Hepatocyte (in vitro differentiated cells): ENCODE data around the gene REPS2. TPM values are rescaled to one million over a fixed set of nuclear protein-coding genes. Genes with fewer than 3 reads are reported as not detected.

Source experiments
- DNase-seq: peaks from one replicate; pipeline ENCODE4 v3.0.0-alpha.2; 2016; ENCODE audit warnings: low spot score
- H2AFZ ChIP-seq: fragments of 200-600 bp; sonication (generic); 2 replicates; pipeline ENCODE4 v1.6.0; 2016; ENCODE audit warnings: antibody characterized with exemption, mild to moderate bottlenecking
- H3K27ac ChIP-seq: fragments of 200-600 bp; sonication (generic); 2 replicates; pipeline ENCODE4 v1.5.1; 2016; ENCODE audit warnings: mild to moderate bottlenecking
- H3K27me3 ChIP-seq: fragments of 200-600 bp; sonication (generic); 2 replicates; pipeline ENCODE4 v1.6.1; 2016
- H3K36me3 ChIP-seq: fragments of 200-600 bp; sonication (generic); replicated peaks from 2 replicates; pipeline ENCODE4 v1.5.1; 2016; ENCODE audit warnings: low read depth; ENCODE audit not compliant: insufficient read depth
- H3K4me1 ChIP-seq: fragments of 200-600 bp; sonication (generic); 2 replicates; pipeline ENCODE4 v1.5.1; 2016; ENCODE audit warnings: mild to moderate bottlenecking, moderate library complexity; ENCODE audit not compliant: insufficient read depth
- H3K4me2 ChIP-seq: fragments of 200-600 bp; sonication (generic); 2 replicates; pipeline ENCODE4 v1.6.0; 2016
- H3K4me3 ChIP-seq: fragments of 200-600 bp; sonication (generic); 2 replicates; pipeline ENCODE4 v1.5.1; 2016; ENCODE audit warnings: mild to moderate bottlenecking
- H3K79me2 ChIP-seq: fragments of 200-600 bp; sonication (generic); 2 replicates; pipeline ENCODE4 v1.6.0; 2017; ENCODE audit warnings: mild to moderate bottlenecking
- H3K9me2 ChIP-seq: fragments of 200-600 bp; sonication (generic); replicated peaks from 2 replicates; pipeline ENCODE4 v1.6.0; 2017; ENCODE audit warnings: mild to moderate bottlenecking; ENCODE audit not compliant: insufficient read depth
- H3K9me3 ChIP-seq: fragments of 200-600 bp; sonication (generic); 2 replicates; pipeline ENCODE4 v1.5.1; 2016; ENCODE audit warnings: low read depth, mild to moderate bottlenecking
- H4K20me1 ChIP-seq: fragments of 200-600 bp; sonication (generic); 2 replicates; pipeline ENCODE4 v1.6.0; 2016; ENCODE audit warnings: mild to moderate bottlenecking; ENCODE audit not compliant: insufficient read depth, poor library complexity, severe bottlenecking
- EZH2 ChIP-seq: fragments of 200-600 bp; sonication (generic); IDR thresholded peaks from 2 replicates; pipeline ENCODE4 v1.6.1; 2016; ENCODE audit warnings: antibody characterized with exemption, mild to moderate bottlenecking, borderline replicate concordance
- EZH2phosphoT487 ChIP-seq: fragments of 200-600 bp; sonication (generic); IDR thresholded peaks from one replicate; pipeline ENCODE4 v1.6.1; 2018; ENCODE audit warnings: antibody characterized with exemption, mild to moderate bottlenecking, low read depth, moderate library complexity; ENCODE audit not compliant: unreplicated experiment, severe bottlenecking
- WGBS: methylation state at CpG from one replicate; pipeline ENCODE4 v1.1.6; 2016; ENCODE audit warnings: low lambda C conversion rate; ENCODE audit errors: missing lambda C conversion rate; 5-methylcytosine and 5-hydroxymethylcytosine counted together
- polyA plus RNA-seq: library from polyadenylated mRNA; unstranded; fragments of >200 nt; fragmentation: Nextera tagmentation; extraction: Ambion mirVana; gene quantifications from 2 replicates; pipeline ENCODE4 v1.2.1, GENCODE V29; 2016
- total RNA-seq: library from RNA; depleted of rRNA; stranded (reverse); fragments of >200 nt; gene quantifications from 2 replicates; pipeline ENCODE4 v1.2.3, GENCODE V29; 2014
- TF ChIP-seq, protein P1 (sequence below): fragments of 200-600 bp; sonication (generic); IDR thresholded peaks from 2 replicates; pipeline ENCODE4 v1.5.1; 2016; ENCODE audit warnings: antibody characterized with exemption, mild to moderate bottlenecking; ENCODE audit not compliant: poor library complexity

Gene REPS2
- total and polyA plus RNA-seq, 2 experiments from 2014 or later: 3.4 to 5.0 TPM

DNA sequence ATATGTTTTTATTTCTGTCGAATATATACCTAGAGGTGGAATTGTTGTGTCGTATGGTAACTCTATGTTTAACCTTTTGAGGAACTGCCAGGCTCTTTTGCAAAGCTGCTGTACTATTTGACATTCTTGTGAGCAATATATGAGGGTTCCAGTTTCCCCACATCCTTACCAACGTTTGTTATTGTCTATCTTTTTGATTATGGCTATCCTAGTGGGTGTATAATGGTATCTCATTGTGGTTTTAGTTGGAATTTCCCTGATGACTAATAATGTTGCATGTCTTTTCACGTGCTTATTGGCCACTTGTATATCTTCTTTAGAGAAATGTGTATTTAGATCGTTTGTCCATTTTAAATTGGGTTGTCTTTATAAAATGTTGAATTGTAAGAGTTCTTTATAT is 24.5 kb downstream of the REPS2 start:
- no peaks in the 10 kb centered on the region for H3K9me2 ChIP-seq
- H4K20me1 ChIP-seq: no peaks in the 10 kb centered on the region
- no peaks in the 10 kb centered on the region for H3K9me3 ChIP-seq
- H3K27ac ChIP-seq: no peak overlapping the region
- no peak overlapping the region for H3K4me3 ChIP-seq
- H3K79me2 ChIP-seq: no peaks in the 10 kb centered on the region
- no peaks in the 10 kb centered on the region for H3K36me3 ChIP-seq
- no peak overlapping the region for H3K4me2 ChIP-seq
- no peaks in the 10 kb centered on the region for H3K27me3 ChIP-seq
- no peaks in the 10 kb centered on the region for H3K4me1 ChIP-seq
- TF ChIP-seq EZH2phosphoT487 (no peak), EZH2 (no peak)
- TF ChIP-seq, protein P1, sequence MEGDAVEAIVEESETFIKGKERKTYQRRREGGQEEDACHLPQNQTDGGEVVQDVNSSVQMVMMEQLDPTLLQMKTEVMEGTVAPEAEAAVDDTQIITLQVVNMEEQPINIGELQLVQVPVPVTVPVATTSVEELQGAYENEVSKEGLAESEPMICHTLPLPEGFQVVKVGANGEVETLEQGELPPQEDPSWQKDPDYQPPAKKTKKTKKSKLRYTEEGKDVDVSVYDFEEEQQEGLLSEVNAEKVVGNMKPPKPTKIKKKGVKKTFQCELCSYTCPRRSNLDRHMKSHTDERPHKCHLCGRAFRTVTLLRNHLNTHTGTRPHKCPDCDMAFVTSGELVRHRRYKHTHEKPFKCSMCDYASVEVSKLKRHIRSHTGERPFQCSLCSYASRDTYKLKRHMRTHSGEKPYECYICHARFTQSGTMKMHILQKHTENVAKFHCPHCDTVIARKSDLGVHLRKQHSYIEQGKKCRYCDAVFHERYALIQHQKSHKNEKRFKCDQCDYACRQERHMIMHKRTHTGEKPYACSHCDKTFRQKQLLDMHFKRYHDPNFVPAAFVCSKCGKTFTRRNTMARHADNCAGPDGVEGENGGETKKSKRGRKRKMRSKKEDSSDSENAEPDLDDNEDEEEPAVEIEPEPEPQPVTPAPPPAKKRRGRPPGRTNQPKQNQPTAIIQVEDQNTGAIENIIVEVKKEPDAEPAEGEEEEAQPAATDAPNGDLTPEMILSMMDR: no peak
- H2AFZ ChIP-seq: no peak overlapping the region
- WGBS: 58% methylated on average over 5 of the region's 5 CpGs
- DNase-seq: no peak

DNA sequence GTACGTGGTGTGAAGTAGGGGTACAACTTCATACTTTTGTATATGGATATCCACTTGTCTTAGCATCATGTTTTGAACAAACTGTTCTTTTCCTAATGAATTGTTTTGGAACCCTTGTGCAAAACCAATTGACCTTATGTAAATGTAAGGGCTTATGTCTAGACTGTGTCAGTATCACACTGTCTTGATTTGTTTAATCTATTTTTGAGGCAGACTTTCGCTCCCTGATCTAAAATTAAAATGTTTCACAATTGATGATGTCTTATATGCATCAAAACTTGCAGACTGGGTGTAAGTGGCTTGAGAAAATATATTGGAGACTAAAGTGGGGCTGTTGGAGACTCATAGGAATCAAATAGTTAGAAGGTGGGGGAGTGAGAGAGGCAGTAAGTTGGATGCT is 25.2 kb downstream of the REPS2 start:
- no peaks in the 10 kb centered on the region for H3K4me1 ChIP-seq
- no peaks in the 10 kb centered on the region for H3K36me3 ChIP-seq
- no peak overlapping the region for H3K4me3 ChIP-seq
- H3K27ac ChIP-seq: no peak overlapping the region
- no peak overlapping the region for H3K4me2 ChIP-seq
- H3K79me2 ChIP-seq: no peaks in the 10 kb centered on the region
- no peak overlapping the region for H2AFZ ChIP-seq
- no peaks in the 10 kb centered on the region for H3K9me3 ChIP-seq
- H4K20me1 ChIP-seq: no peaks in the 10 kb centered on the region
- 63% methylated on average over 2 of the region's 2 CpGs for WGBS
- TF ChIP-seq EZH2phosphoT487: no peak
- DNase-seq: no peak
- no peaks in the 10 kb centered on the region for H3K27me3 ChIP-seq
- no peaks in the 10 kb centered on the region for H3K9me2 ChIP-seq

DNA sequence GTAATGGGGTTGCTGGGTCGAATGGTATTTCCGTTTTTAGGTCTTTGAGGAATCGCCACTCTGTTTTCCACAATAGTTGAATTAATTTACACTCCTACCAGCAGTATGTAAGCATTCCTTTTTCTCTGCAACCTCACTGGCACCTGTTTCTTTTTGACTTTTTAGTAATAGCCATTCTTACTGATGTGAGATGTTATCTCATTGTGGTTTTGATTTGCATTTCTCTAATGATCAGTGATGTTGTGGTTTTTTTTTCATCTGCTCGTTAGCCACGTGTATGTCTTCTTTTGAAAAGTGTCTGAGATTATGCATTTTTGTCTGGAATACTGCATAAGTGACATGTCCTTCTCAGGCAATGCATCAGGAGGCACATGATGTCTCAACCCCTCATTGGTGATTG is 28.8 kb downstream of the REPS2 start:
- Histone ChIP-seq H3K79me2 (no peaks in the 10 kb centered on the region), H3K4me1 (no peaks in the 10 kb centered on the region), H3K27me3 (no peaks in the 10 kb centered on the region), H3K9me3 (no peaks in the 10 kb centered on the region), H4K20me1 (no peaks in the 10 kb centered on the region), H2AFZ (no peak overlapping the region), H3K4me2 (no peak overlapping the region), H3K4me3 (no peak overlapping the region), H3K27ac (no peak overlapping the region), H3K36me3 (no peaks in the 10 kb centered on the region), H3K9me2 (no peaks in the 10 kb centered on the region)
- no peak for DNase-seq
- 67% methylated on average over 5 of the region's 5 CpGs for WGBS
- TF ChIP-seq EZH2 (no peak), EZH2phosphoT487 (no peak)
- TF ChIP-seq, protein P1: no peak

DNA sequence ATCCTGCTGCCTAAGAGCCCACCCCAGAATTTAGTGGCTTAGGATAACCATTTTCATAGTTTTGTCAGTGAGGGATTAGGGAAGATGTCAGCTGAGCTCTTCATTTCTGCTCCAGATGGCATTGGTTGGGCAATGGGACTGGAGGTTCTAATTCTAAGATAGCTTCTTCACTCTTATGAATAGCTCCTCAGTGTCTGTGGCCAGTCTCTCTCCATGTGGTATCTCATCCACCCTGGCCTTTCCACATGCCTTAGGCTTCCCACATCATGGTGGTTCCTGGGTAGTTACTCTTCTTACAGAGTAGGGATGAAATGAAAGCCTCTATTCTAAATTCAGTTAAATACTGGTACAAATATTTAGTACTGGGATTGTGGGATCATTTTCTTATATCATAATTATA is 31.3 kb downstream of the REPS2 start:
- H3K9me2 ChIP-seq: no peaks in the 10 kb centered on the region
- H4K20me1 ChIP-seq: no peaks in the 10 kb centered on the region
- H3K36me3 ChIP-seq: no peaks in the 10 kb centered on the region
- H3K27me3 ChIP-seq: no peaks in the 10 kb centered on the region
- H3K27ac ChIP-seq: no peak overlapping the region
- no peaks in the 10 kb centered on the region for H3K4me1 ChIP-seq
- no peak for DNase-seq
- H2AFZ ChIP-seq: no peak overlapping the region
- H3K9me3 ChIP-seq: peaks cover 5% of the 10 kb centered on the region
- H3K4me3 ChIP-seq: no peak overlapping the region
- H3K4me2 ChIP-seq: no peak overlapping the region
- TF ChIP-seq EZH2 (no peak), EZH2phosphoT487 (no peak)
- TF ChIP-seq, protein P1: no peak
- no peaks in the 10 kb centered on the region for H3K79me2 ChIP-seq
